HG03520 (cell line): ENCODE results near the gene MAGI2.

ENCODE experiments used
- ATAC-seq: cut with Tn5 transposase; IDR thresholded peaks from one replicate; pipeline ENCODE4 v1.9.1; 2021; ENCODE audit warnings: mild to moderate bottlenecking, moderate library complexity; ENCODE audit not compliant: unreplicated experiment

Gene MAGI2

GRCh38 chr7:78760620-78761355 lies 692.7 kb downstream of the MAGI2 start:
- ATAC-seq = no peak

GRCh38 chr7:78752554-78752953 lies 700.9 kb downstream of the MAGI2 start:
- no peak for ATAC-seq

DNA sequence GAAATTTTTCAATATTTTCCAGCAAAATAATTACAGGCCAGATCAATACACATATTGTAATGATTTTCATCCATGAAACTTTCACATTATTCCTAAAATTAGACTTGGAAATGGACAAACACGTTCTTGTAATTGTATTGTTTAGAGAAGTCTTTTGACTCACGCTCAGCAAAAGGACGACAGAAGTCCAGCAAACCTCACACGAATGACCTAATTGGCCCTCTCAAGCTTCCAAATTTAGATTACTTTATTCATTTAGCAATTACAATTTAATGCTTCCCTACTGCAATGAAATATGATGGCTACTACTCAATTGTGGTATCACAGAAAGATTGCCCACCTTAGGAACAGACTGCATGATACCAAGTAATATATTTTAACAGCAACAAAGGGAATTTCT lies 702.2 kb downstream of the MAGI2 start:
- ATAC-seq = no peak

GRCh38 chr7:78749052-78749746 lies 704.3 kb downstream of the MAGI2 start:
- ATAC-seq = no peak

GRCh38 chr7:78747592-78747991 lies 705.9 kb downstream of the MAGI2 start:
- no peak for ATAC-seq

DNA sequence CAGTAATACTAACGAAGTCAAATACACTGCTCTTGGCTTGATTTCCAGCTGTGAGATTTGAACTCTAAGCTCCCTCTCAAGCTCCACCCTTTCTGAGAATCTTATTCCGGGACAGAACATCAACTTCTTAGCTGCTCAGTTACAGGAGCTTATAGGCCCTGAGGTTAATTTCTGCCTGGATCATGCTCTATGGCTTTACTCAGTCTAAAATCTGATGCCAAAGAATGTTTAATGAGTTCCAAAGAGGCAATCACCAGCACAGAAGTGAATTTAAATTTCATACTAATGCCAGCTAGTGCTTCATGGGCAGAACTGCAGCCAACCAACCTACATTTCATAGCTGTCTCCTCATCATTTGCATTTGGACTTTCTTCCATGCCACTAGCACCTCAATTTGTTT lies 707.2 kb downstream of the MAGI2 start:
- ATAC-seq = no peak

GRCh38 chr7:78742694-78743093 lies 710.8 kb downstream of the MAGI2 start:
- no peak for ATAC-seq

GRCh38 chr7:78736548-78736947 lies 716.9 kb downstream of the MAGI2 start:
- ATAC-seq = no peak

DNA sequence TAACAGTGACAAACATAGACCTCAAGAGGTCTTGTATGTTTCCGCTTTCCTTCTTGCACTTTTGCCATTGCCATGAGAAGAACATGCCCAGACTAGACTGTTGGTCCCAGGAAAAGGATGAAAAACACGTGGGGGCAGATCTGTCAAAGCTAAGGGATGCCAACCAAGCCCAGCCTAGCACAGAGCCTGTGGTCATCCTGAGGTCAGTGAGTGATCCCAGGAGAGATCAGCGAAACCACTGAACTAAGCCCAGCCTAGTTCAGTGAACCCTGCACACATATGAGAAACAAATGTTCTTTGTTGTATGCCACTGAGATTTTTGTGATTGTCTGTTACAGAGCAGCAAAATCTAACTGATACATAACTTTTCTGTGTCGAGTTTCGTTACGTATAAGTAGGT lies 718.8 kb downstream of the MAGI2 start:
- ATAC-seq = no peak

DNA sequence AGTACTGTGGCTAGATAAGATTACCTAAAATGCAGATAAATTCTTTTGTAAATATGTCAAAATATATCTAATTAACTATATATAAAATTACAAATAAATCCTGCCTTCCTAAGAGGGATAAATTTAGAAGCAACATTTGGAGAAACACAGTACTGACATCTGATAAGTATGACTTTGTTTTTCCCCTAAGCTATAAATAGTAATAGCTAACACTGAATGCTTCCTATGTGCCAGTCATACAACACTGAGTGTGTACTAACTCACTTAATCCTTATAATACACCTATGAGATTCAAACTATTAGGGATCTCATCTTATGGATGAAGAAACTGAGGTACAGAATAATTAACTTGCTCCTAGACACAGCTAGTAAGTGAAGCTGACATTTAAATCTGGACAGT lies 733.4 kb downstream of the MAGI2 start:
- no peak for ATAC-seq

DNA sequence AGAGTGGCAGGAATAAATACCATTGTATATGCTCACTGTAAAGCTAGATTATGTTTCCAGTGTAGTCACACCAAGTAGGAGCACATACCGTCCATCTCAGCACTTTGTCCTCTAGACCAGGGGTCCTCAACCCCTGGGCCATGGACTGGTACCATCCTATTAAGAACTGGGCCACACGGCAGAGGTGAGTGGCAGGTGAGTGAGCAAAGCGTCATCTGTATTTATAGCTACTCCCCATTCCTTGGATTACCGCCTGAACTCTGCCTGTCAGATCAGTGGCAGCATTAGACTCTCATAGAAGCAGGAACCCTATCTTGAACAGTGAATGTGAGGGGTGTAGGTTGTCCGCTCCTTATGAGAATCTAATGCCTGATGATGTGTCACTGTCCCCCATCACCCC lies 735.3 kb downstream of the MAGI2 start:
- ATAC-seq = no peak

- ATAC-seq = no peak
Measured at GRCh38 chr7:78716876-78717275, 736.6 kb downstream of the MAGI2 start.

DNA sequence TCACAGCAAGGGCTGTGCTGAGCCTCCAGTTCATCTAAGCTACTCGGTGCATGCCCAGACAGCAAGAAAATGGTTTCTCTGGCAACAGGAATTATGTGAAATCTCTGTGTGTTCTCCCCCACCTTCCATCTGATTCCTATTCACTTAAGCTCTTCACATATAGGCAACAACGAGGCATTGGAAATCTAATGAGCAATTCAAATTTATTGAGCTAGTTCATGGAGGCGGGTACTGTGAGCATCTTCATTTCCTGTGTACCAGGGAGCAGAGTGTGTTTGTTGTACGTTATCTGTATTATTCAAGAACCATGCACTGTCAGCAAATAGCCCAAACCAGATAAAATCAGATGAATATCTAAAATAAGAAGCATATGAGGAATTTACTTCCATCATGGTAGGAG lies 739.1 kb downstream of the MAGI2 start:
- no peak for ATAC-seq

GRCh38 chr7:78712111-78712510 lies 741.4 kb downstream of the MAGI2 start:
- no peak for ATAC-seq

- no peak for ATAC-seq
Measured at GRCh38 chr7:78709658-78710057, 743.8 kb downstream of the MAGI2 start.

DNA sequence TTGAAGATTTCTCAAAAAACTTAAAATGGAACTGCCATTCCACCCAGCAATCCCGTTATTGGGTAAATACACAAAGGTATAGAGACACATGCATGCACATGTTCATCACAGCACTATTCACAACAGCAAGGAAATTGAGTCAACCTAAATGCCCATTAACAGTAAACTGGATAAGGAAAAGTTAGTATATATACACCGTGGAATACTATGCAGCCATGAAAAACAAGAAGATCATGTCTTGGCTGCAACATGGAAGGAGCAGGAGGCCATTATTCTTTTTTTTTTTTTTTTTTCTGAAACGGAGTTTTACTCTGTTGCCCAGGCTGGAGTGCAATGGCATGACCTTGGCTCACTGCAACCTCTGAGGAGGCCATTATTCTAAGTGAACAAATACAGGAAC lies 749.0 kb downstream of the MAGI2 start:
- no peak for ATAC-seq

DNA sequence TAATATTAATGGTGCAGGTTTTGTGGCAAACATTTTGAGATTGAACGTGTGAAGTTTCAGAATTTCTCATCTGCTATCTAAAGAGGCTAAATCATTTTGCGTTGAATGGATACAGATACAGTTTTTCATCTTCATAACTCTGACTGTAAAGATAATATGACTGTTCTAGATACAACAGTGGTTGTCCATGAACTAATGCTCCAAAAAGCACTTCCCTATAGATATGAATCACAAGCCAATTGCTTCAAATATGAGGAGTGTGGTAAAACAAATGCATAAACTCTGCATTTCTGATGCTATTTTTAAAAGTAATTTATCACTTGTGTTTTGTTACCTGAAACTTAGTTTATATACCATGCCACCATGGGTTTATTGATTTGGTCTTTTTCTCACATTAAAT lies 750.1 kb downstream of the MAGI2 start:
- no peak for ATAC-seq

- ATAC-seq = no peak
Measured at GRCh38 chr7:78702770-78703169, 750.7 kb downstream of the MAGI2 start.

- no peak for ATAC-seq
Measured at GRCh38 chr7:78695826-78696225, 757.6 kb downstream of the MAGI2 start.

GRCh38 chr7:78691584-78691983 lies 761.9 kb downstream of the MAGI2 start:
- no peak for ATAC-seq

DNA sequence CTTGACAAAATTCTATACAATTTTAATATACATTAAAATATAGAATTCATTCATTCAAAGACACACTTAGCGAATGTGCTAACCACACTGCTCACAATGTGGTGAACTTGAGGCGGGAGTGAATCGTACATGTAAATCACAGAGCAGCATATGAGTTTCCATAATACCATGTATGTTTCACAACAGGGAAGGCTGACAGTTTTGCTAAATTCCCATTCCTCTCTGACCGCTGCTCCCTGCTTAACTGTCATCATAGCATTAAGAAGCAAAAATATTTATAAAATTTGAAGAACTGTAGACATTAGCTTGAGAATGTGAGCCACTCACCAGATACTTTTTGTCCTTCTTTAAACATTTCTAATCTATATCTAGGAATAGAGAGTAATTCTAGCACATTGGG lies 763.3 kb downstream of the MAGI2 start:
- ATAC-seq = no peak

DNA sequence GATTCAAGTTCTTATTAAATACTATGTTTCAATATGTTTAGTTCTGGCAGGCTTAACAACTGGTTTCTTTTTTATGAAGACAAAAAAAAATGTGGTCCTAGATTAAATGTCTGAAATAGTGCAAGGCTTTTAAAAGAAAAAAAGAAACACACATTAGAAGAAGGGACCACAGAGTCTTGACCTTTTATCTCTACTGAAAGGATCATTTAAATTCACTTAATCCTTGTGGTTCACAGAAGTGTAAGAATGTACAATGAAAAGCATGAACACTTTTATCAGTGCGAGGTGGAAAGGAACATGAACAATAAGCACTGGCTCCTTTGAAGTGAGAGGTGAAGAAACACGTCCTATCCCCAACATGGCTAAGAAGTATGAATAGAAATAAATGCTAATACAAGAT lies 765.1 kb downstream of the MAGI2 start:
- ATAC-seq = no peak

GRCh38 chr7:78686189-78686588 lies 767.3 kb downstream of the MAGI2 start:
- ATAC-seq = no peak
